ENCODE results near the gene HRH1.

DNA sequence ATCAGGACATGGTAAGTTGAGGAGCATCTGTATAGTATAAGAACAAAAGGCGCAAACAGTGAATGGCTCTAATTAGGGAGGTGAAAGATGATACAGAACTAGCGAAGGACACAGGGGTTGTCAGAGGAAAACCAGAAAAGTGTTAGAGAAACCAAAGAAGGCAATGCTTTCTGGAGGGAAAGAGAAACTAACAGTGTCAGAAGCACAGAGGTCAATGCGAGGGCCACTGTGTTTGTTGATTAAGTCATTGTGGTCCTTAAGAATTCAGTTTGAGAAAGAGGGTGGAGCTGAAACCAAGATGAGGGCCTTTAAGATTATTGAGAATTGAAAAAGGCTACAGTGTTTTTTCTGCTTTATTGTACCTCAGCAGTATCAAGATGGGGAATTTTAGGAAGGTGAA is 146.7 kb downstream of the HRH1 start:
- TF ChIP-seq, protein P1, sequence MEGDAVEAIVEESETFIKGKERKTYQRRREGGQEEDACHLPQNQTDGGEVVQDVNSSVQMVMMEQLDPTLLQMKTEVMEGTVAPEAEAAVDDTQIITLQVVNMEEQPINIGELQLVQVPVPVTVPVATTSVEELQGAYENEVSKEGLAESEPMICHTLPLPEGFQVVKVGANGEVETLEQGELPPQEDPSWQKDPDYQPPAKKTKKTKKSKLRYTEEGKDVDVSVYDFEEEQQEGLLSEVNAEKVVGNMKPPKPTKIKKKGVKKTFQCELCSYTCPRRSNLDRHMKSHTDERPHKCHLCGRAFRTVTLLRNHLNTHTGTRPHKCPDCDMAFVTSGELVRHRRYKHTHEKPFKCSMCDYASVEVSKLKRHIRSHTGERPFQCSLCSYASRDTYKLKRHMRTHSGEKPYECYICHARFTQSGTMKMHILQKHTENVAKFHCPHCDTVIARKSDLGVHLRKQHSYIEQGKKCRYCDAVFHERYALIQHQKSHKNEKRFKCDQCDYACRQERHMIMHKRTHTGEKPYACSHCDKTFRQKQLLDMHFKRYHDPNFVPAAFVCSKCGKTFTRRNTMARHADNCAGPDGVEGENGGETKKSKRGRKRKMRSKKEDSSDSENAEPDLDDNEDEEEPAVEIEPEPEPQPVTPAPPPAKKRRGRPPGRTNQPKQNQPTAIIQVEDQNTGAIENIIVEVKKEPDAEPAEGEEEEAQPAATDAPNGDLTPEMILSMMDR (IDR thresholded peaks at IDR 0.05), result no peak
- TF ChIP-seq EZH2 (IDR thresholded peaks at IDR 0.05; ENCODE audit: borderline replicate concordance, insufficient read depth, low read depth, low read length, poor library complexity, severe bottlenecking), result no peak
